WTC11 (cell line): ENCODE measurements around the gene GINS1. TPM values are rescaled to one million over a fixed set of nuclear protein-coding genes. Genes with fewer than 3 reads are reported as not detected.

Source experiments
- ATAC-seq: fragments of 200-7000 bp; cut with Tn5 transposase; 2 replicates; pipeline ENCODE4 v1.10.0; 2021; ENCODE audit warnings: mild to moderate bottlenecking, moderate library complexity
- CTCF ChIA-PET: fragments of 300-600 bp; sonication (Branson Sonifier 250); formaldehyde crosslinking; loops from one replicate; lab custom pipeline; 2021; ENCODE audit warnings: antibody characterized with exemption; lab: Charles Lee
- POLR2A ChIA-PET: fragments of 350-600 bp; sonication (Branson Sonifier 250); formaldehyde crosslinking; loops from one replicate; lab custom pipeline; 2021; ENCODE audit warnings: antibody characterized with exemption; lab: Charles Lee
- DNase-seq: peaks from one replicate; pipeline ENCODE4 v3.0.0; 2021; ENCODE audit warnings: low spot score
- H3K27ac Mint-ChIP-seq: 2 replicates; pipeline ENCODE4 v1.8.0; 2021; ENCODE audit warnings: mixed read lengths
- H3K27me3 Mint-ChIP-seq: 2 replicates; pipeline ENCODE4 v1.8.0; 2021; ENCODE audit warnings: low read depth, mild to moderate bottlenecking, moderate library complexity, mixed read lengths
- H3K36me3 Mint-ChIP-seq: 2 replicates; pipeline ENCODE4 v1.8.0; 2021; ENCODE audit warnings: mixed read lengths
- H3K4me1 Mint-ChIP-seq: 2 replicates; pipeline ENCODE4 v1.8.0; 2022; ENCODE audit warnings: mixed read lengths
- H3K4me3 Mint-ChIP-seq: 2 replicates; pipeline ENCODE4 v1.8.0; 2021; ENCODE audit warnings: mild to moderate bottlenecking, moderate library complexity, mixed read lengths
- H3K9me3 Mint-ChIP-seq: 2 replicates; pipeline ENCODE4 v1.8.0; 2021; ENCODE audit warnings: mixed read lengths
- ARID4B ChIP-seq: sonication (generic); formaldehyde crosslinking; IDR thresholded peaks from 2 replicates; pipeline ENCODE4 v1.8.0; 2023; ENCODE audit warnings: missing genetic modification reagents, mild to moderate bottlenecking, borderline replicate concordance
- ATF2 ChIP-seq: sonication (generic); formaldehyde crosslinking; IDR thresholded peaks from 2 replicates; pipeline ENCODE4 v1.8.1; 2022; ENCODE audit warnings: low read depth, missing genetic modification reagents, borderline replicate concordance
- CREB1 ChIP-seq: sonication (generic); formaldehyde crosslinking; IDR thresholded peaks from 2 replicates; pipeline ENCODE4 v1.8.0; 2023; ENCODE audit warnings: mild to moderate bottlenecking, missing genetic modification reagents
- FOXP4 ChIP-seq: sonication (generic); formaldehyde crosslinking; IDR thresholded peaks from 2 replicates; pipeline ENCODE4 v1.8.0; 2022; ENCODE audit warnings: mild to moderate bottlenecking, missing genetic modification reagents
- HMGA2 ChIP-seq: fragments of 250-450 bp; sonication (Bioruptor Pico); IDR thresholded peaks from 2 replicates; pipeline ENCODE4 v1.4.0; 2021; ENCODE audit warnings: mild to moderate bottlenecking, moderate library complexity
- KAT7 ChIP-seq: sonication (generic); formaldehyde crosslinking; IDR thresholded peaks from 2 replicates; pipeline ENCODE4 v1.8.1; 2023; ENCODE audit warnings: missing genetic modification reagents, mild to moderate bottlenecking, borderline replicate concordance
- MAX ChIP-seq: sonication (generic); formaldehyde crosslinking; IDR thresholded peaks from 2 replicates; pipeline ENCODE4 v1.8.0; 2022; ENCODE audit warnings: mild to moderate bottlenecking, missing genetic modification reagents
- MXD4 ChIP-seq: fragments of 250-450 bp; sonication (Bioruptor Pico); IDR thresholded peaks from 2 replicates; pipeline ENCODE4 v1.8.0; 2021; ENCODE audit warnings: mild to moderate bottlenecking, moderate library complexity, borderline replicate concordance
- OVOL2 ChIP-seq: fragments of 250-450 bp; sonication (Bioruptor Pico); IDR thresholded peaks from 2 replicates; pipeline ENCODE4 v1.9.0; 2021; ENCODE audit warnings: mild to moderate bottlenecking, borderline replicate concordance
- PRDM15 ChIP-seq: sonication (generic); formaldehyde crosslinking; IDR thresholded peaks from 2 replicates; pipeline ENCODE4 v1.8.0; 2022; ENCODE audit warnings: missing genetic modification reagents
- RELA ChIP-seq: sonication (generic); formaldehyde crosslinking; IDR thresholded peaks from 2 replicates; pipeline ENCODE4 v1.8.1; 2022; ENCODE audit warnings: missing genetic modification reagents, mild to moderate bottlenecking, borderline replicate concordance
- SOX15 ChIP-seq: fragments of 250-450 bp; sonication (Bioruptor Pico); IDR thresholded peaks from 2 replicates; pipeline ENCODE4 v1.9.0; 2021; ENCODE audit warnings: mild to moderate bottlenecking
- SP1 ChIP-seq: sonication (generic); formaldehyde crosslinking; conservative IDR thresholded peaks from 2 replicates; pipeline ENCODE4 v1.8.1; 2022; ENCODE audit warnings: missing genetic modification reagents
- ZNF219 ChIP-seq: sonication (generic); formaldehyde crosslinking; IDR thresholded peaks from 2 replicates; pipeline ENCODE4 v1.8.0; 2023; ENCODE audit warnings: missing genetic modification reagents, mild to moderate bottlenecking, borderline replicate concordance
- ZNF512 ChIP-seq: sonication (generic); formaldehyde crosslinking; IDR thresholded peaks from 2 replicates; pipeline ENCODE4 v1.8.1; 2022; ENCODE audit warnings: missing genetic modification reagents, borderline replicate concordance
- total RNA-seq: library from RNA; stranded (reverse); gene quantifications from 3 replicates; pipeline ENCODE4 v1.2.3, GENCODE V29; 2021
- TF ChIP-seq, protein P1 (sequence below): fragments of 200-600 bp; IDR thresholded peaks from 2 replicates; pipeline ENCODE4 v1.8.0; 2022; ENCODE audit warnings: antibody characterized with exemption
- TF ChIP-seq, protein P2 (sequence below): sonication (generic); formaldehyde crosslinking; IDR thresholded peaks from 2 replicates; pipeline ENCODE4 v1.8.1; 2023; ENCODE audit warnings: mild to moderate bottlenecking, missing genetic modification reagents

Gene GINS1
- total RNA-seq, 1 experiment from 2014 or later = 70.4 TPM

- POLR2A ChIA-PET = no interaction called here
Measured at GRCh38 chr20:25470045-25470444, 62.6 kb downstream of the GINS1 start.

More at GRCh38 chr20:25470045-25470444, 62.6 kb downstream of the GINS1 start:
- peak; percentile 97 for ATAC-seq
- Mint-ChIP-seq H3K36me3 (peaks cover 34% of the 10 kb centered on the region), H3K27me3 (no peaks in the 10 kb centered on the region), H3K4me3 (no peak overlapping the region), H3K4me1 (peaks cover 3% of the 10 kb centered on the region; the same call in 1 of the 2 replicates), H3K9me3 (no peaks in the 10 kb centered on the region), H3K27ac (peak overlapping the region; percentile 88)
- TF ChIP-seq ZNF512 (CRISPR knock-in tag) (no peak), SOX15 (no peak), FOXP4 (CRISPR knock-in tag) (no peak), ATF2 (no peak), MXD4 (CRISPR knock-in tag) (no peak), RELA (CRISPR knock-in tag) (no peak), HMGA2 (no peak), SP1 (no peak), OVOL2 (no peak), ZNF219 (no peak), MAX (0 out of 2 replicates have a peak, but pooled peaks have one; percentile 32), ARID4B (CRISPR knock-in tag) (0 out of 2 replicates have a peak, but pooled peaks have one; percentile 51), KAT7 (CRISPR knock-in tag) (no peak), PRDM15 (CRISPR knock-in tag) (no peak), CREB1 (no peak)
- TF ChIP-seq, protein P1, sequence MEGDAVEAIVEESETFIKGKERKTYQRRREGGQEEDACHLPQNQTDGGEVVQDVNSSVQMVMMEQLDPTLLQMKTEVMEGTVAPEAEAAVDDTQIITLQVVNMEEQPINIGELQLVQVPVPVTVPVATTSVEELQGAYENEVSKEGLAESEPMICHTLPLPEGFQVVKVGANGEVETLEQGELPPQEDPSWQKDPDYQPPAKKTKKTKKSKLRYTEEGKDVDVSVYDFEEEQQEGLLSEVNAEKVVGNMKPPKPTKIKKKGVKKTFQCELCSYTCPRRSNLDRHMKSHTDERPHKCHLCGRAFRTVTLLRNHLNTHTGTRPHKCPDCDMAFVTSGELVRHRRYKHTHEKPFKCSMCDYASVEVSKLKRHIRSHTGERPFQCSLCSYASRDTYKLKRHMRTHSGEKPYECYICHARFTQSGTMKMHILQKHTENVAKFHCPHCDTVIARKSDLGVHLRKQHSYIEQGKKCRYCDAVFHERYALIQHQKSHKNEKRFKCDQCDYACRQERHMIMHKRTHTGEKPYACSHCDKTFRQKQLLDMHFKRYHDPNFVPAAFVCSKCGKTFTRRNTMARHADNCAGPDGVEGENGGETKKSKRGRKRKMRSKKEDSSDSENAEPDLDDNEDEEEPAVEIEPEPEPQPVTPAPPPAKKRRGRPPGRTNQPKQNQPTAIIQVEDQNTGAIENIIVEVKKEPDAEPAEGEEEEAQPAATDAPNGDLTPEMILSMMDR = peak; percentile 58; the same call in 1 of the 2 replicates
- TF ChIP-seq, protein P2, sequence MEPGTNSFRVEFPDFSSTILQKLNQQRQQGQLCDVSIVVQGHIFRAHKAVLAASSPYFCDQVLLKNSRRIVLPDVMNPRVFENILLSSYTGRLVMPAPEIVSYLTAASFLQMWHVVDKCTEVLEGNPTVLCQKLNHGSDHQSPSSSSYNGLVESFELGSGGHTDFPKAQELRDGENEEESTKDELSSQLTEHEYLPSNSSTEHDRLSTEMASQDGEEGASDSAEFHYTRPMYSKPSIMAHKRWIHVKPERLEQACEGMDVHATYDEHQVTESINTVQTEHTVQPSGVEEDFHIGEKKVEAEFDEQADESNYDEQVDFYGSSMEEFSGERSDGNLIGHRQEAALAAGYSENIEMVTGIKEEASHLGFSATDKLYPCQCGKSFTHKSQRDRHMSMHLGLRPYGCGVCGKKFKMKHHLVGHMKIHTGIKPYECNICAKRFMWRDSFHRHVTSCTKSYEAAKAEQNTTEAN (CRISPR knock-in tag) = no peak
- CTCF ChIA-PET = interaction anchor here (0.6 to 1.9 kb wide), 29 partner anchors 9 to 225 kb away, joined by 3 to 14 read pairs (median 3); no protein-coding TSS in a partner anchor
- peak; percentile 77 for DNase-seq
